Gastrocnemius medialis (tissue), 4 donors: ENCODE measurements around the gene PFKFB4.

Source experiments
- POLR2A ChIP-seq, 2 donors: fragments of 450-650 bp; IDR thresholded peaks; one replicate each; pipeline ENCODE4 v1.6.1; 2017; ENCODE audit warnings: antibody characterized with exemption in 2 of 2, mild to moderate bottlenecking in 2 of 2, moderate library complexity in 2 of 2
- TF ChIP-seq, protein P1 (sequence below), 5 experiments: fragments of 450-650 bp in 3 of 5; fragments of 200-600 bp in 2 of 5; sonication (generic) in 2 of 5; IDR thresholded peaks in 4 of 5; conservative IDR thresholded peaks in 1 of 5; 1 replicate in 4 of 5; 2 replicates in 1 of 5; pipeline ENCODE4 v1.5.1; 2016 to 2019; ENCODE audit warnings: antibody characterized with exemption in 5 of 5, mild to moderate bottlenecking in 3 of 5, moderate library complexity in 3 of 5

DNA sequence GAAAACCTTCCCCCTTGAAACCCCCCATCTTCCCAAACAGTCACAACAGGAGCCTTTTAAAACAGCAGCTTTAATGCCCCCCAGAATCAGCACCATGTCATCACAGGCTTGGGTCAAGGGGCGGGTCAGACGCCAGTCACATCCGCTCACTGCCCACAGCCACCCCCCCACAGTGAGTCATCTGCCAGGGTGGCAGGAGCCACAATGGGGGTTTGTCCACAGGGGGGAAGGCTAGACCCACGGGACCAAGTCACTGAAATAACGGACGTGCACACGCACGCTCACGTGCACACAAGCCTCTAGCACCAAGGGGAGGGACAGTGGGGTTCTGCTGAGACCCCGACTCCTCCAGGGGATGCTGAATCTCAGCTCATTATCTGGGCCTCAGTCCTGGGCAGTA lies 7.4 kb upstream of the PFKFB4 start:
- TF ChIP-seq, protein P1, sequence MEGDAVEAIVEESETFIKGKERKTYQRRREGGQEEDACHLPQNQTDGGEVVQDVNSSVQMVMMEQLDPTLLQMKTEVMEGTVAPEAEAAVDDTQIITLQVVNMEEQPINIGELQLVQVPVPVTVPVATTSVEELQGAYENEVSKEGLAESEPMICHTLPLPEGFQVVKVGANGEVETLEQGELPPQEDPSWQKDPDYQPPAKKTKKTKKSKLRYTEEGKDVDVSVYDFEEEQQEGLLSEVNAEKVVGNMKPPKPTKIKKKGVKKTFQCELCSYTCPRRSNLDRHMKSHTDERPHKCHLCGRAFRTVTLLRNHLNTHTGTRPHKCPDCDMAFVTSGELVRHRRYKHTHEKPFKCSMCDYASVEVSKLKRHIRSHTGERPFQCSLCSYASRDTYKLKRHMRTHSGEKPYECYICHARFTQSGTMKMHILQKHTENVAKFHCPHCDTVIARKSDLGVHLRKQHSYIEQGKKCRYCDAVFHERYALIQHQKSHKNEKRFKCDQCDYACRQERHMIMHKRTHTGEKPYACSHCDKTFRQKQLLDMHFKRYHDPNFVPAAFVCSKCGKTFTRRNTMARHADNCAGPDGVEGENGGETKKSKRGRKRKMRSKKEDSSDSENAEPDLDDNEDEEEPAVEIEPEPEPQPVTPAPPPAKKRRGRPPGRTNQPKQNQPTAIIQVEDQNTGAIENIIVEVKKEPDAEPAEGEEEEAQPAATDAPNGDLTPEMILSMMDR (IDR thresholded peaks at IDR 0.05 in 4 of 5, conservative IDR thresholded peaks at IDR 0.05 in 1 of 5) = no peak
- TF ChIP-seq POLR2A (IDR thresholded peaks at IDR 0.05) = no peak
